Upper lobe of left lung (tissue), 4 donors: ENCODE measurements around the gene SAP30L.

Experiments used
- POLR2A ChIP-seq, 4 donors: fragments of 450-650 bp; IDR thresholded peaks; one replicate each; pipeline ENCODE4 v1.5.1; 2016 to 2017; ENCODE audit warnings: antibody characterized with exemption in 4 of 4, mild to moderate bottlenecking in 2 of 4
- POLR2AphosphoS5 ChIP-seq, 2 donors: sonication (generic); formaldehyde crosslinking; IDR thresholded peaks; one replicate each; pipeline ENCODE4 v1.5.1; 2017; ENCODE audit warnings: antibody characterized with exemption in 2 of 2
- TF ChIP-seq, protein P1 (sequence below), 6 experiments: fragments of 450-650 bp in 4 of 6; fragments of 200-600 bp in 2 of 6; sonication (generic) in 2 of 6; IDR thresholded peaks; one replicate each; pipeline ENCODE4 v1.5.1; 2016 to 2019; ENCODE audit warnings: antibody characterized with exemption in 6 of 6

DNA sequence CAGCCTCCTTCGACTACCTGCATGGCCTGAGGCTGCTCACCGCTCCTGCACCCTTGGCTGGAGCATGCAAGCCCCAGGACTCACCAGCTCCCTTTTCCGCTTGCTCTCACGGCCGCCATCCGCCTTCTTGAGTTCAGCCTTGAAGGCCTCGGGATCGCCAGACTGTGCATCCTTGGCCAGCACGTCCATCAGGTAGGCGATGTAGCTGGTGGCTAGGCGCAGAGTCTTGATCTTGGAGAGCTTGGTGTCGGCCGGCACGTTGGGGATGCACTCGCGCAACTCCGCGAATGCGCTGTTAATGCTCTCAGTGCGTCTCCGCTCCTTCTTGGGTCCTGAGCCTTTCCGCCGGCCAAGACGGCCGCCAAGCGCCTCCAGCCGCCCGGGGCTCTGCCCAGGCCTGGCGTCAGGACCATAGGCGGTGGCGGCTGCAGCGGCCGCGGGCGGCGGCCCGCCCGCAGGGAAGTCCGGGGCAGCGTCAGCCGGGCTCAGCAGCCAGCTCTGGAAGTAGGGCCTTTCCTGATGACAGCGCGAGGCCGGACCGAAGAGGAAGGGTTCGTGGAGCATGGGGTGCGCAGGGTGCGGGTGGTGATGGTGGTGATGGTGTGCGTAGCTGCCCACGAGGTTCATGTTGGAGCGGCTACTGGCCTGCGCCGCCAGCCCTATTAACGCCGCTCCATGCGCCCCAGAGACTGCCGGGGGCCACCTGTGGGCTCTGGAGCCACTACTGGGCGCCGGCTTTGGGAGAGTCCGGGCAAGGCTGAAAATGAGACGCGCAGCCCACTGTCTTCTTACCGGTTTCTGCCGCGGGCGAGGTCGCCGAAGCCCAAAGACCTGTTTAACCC is 31.8 kb downstream of the SAP30L start:
- no peak for TF ChIP-seq POLR2AphosphoS5 (IDR thresholded peaks at IDR 0.05)
- TF ChIP-seq POLR2A (IDR thresholded peaks at IDR 0.05): no peak
- TF ChIP-seq, protein P1, sequence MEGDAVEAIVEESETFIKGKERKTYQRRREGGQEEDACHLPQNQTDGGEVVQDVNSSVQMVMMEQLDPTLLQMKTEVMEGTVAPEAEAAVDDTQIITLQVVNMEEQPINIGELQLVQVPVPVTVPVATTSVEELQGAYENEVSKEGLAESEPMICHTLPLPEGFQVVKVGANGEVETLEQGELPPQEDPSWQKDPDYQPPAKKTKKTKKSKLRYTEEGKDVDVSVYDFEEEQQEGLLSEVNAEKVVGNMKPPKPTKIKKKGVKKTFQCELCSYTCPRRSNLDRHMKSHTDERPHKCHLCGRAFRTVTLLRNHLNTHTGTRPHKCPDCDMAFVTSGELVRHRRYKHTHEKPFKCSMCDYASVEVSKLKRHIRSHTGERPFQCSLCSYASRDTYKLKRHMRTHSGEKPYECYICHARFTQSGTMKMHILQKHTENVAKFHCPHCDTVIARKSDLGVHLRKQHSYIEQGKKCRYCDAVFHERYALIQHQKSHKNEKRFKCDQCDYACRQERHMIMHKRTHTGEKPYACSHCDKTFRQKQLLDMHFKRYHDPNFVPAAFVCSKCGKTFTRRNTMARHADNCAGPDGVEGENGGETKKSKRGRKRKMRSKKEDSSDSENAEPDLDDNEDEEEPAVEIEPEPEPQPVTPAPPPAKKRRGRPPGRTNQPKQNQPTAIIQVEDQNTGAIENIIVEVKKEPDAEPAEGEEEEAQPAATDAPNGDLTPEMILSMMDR (IDR thresholded peaks at IDR 0.05): no peak
